ENCODE results near the gene IQCE.

The IQCE gene

DNA sequence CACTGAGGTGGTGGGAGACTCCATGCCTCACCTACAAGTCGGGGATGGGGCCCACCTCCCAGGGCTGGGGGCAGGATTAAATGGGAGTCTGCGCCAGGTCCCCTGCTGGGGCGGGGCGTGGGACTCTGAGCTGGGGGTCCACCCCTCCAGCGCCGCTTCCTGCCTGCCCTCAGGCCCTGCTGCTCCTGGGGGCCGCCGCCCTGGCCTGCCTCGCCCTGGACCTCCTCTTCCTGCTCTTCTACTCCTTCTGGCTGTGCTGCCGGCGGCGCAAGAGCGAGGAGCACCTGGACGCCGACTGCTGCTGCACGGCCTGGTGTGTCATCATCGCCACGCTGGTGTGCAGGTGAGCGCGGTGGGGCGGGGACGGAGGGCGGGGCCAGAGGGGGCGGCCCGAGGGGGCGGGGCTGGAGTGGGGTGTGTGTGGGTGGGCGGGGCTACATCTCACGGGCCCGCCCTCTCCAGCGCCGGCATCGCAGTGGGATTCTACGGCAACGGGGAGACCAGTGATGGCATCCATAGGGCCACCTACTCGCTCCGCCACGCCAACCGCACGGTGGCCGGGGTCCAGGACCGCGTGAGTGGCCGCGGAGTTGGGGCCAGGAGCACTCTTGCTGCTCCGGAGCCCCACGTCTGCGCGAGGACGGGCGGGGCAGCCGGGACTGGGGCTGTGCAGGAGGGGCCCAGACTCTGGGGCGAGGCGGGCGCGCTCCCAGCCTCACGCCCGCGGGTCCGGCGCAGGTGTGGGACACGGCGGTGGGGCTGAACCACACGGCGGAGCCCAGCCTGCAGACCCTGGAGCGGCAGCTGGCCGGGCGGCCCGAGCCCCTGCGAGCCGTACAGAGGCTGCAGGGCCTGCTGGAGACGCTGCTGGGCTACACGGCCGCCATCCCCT, 88.1 kb downstream of the IQCE start:
- DNase-seq (ENCODE audit: low read depth) = no peak

DNA sequence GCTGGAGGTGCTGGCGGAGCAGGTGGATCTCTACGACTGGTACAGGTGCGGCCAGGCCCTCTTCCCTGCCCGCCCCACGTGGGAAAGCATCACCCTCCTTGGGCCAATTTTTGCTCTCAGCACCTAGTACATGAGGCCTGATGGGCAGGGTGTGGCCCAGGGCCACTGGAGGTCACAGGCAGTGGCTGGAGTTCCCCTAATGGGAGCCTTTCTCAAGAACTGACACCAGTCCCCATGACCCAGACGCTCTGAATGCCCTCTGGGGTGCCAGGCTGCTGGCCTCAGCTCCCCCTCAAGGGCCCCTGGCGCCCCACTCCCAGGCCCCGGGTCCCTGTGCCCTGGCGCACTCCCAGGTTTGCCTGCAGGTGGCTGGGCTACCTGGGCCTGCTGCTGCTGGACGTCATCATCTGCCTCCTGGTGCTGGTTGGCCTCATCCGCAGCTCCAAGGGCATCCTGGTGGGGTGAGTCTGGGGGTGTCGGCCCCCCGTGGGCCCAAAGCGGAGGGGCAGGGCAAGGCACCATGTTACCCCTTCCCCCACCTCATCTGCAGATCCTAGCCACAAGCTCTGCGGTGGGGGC, 88.9 kb downstream of the IQCE start:
- no peak for DNase-seq (ENCODE audit: low read depth)

DNA sequence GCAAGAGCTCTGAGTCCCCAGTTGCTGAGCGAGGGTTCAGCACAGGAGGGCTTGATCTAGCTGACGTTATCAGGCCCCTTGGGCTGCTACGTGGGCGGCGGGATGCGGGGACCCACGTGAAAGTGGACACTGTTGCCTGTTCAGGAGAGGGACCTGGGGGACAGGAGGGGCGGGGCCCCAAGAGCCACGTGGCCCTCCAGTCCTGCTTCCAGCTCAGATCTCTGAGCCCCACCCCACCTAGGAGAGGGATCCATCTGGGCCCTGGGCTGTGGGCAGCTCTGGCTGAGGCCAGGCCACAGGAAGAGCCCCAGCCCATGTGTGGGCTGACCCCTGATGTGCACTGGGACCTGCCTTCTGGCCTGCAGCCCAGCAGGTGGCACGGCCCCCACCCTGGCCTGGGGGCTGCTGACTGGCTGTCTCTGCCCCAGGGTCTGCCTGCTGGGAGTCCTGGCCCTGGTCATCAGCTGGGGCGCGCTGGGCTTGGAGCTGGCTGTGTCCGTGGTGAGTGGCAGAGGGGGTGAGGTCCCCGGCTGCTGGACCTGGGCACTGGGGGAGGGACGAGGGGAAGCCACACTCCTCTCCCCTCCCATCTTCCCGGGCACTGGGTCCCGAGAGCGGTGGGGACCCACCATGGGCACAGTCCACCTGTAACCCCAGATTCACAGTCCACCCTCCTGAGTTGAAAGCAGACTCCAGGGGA, 90.5 kb downstream of the IQCE start:
- DNase-seq (ENCODE audit: low read depth) = no peak

DNA sequence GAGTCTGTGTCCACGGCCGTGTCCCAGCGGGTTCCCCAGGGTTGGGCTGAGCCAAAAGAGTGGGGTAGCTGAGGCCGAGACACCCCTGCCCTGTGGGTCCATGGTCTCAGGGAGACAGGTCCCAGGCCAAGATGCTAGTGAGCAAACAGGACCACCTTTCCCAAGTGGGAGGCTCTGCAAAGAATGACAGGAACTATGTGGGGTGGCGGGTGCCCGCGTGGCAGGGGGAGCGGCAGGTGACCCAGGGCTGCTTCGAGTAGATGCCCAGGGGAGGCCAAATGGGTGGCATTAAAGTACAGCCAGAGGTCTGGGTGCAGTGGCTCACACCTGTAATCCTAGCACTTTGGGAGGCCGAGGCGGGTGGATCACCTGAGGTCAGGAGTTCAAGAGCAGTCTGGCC, 91.2 kb downstream of the IQCE start:
- DNase-seq (ENCODE audit: low read depth) = no peak

DNA sequence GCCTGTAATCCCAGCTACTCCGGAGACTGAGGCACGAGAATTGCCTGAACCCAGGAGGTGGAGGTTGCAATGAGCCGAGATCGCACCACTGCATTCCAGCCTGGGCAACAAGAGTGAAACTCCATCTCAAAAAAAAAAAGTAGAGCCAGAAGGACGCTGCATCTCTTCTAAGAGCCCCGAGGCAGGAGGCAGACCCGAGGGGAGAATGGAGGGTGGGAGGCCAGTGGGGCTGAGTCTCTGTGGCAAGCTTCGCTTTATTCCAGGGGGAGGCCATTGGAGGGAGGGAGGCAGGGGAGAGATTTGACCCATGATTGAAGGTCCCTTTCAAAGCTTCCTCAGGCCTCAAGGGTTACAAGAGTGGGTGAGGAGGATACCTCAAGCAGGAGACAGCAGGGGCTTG, 91.7 kb downstream of the IQCE start:
- DNase-seq (ENCODE audit: low read depth) = no peak

DNA sequence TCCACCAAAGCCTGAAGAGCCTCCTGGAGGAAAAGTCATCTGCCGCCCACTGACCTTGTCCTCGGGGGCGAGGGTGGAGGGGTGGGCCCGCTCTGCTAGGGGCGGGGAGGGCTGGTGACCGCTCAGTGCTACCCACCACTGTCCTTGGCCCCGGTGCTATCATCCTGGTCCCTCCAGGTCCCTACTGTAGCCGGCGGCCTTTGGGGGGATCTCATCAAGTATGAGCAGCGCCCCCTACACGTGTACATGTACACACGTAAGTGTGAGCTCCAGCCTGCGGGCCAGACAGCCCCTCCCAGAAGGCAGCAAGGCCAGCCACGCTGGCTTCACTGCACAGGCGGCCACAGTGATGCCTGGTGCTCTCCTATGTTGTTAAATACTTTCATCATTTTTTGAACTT, 92.6 kb downstream of the IQCE start:
- no peak for DNase-seq (ENCODE audit: low read depth)

DNA sequence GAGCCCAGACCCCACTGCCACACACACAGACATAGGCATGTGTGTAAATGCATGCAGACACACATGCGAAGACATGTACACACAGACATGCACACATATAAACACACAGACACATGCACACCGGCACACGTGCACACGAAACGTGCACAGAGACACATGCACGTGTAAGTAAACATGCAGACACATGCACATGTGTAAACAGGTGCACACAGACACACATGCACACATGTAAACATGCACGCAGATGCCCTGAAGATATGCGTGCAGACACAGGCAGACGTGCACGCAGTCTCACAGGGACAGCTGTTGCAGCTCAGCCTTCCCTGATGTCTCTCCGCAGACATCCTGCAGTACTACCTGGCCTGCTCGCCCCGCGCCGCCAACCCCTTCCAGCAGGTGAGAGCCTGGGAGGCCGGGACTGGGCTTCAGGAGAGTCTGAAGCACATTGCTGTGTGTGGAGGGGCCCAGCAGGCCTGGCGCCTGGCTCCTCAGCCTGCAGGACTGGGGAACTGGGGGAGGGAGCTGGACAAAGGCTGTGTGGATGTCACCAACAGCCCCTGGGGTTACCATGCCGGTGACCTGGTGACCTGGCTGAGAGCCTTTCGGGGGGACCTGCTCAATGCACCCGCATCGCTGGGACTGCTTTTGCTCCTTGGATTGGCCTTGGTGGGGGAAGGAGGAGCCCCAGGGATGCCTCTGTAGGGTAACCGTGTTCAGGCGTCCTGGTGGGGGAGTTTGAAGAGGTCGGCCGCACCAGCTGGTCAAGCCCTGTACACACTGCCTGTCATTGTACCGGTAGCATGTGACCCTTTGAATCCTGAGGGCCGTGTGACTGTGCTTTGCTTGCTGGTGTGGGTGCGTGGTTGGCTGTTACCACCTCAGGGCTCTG, 93.3 kb downstream of the IQCE start:
- DNase-seq (ENCODE audit: low read depth) = no peak

DNA sequence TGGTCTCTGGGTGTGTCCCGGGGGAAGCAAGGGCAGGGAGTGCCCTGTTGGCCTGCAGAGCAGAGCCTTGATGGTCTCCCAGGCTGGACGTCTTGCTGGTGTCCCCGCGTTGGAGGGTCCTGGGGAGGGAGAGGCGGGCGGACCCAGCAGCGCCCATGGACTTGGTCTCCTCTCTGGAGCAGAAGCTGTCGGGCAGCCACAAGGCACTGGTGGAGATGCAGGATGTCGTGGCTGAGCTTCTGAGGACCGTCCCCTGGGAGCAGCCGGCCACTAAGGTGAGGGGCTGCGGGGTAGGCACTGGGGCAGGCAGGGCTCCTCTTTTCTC, 93.9 kb downstream of the IQCE start:
- DNase-seq (ENCODE audit: low read depth) = no peak

DNA sequence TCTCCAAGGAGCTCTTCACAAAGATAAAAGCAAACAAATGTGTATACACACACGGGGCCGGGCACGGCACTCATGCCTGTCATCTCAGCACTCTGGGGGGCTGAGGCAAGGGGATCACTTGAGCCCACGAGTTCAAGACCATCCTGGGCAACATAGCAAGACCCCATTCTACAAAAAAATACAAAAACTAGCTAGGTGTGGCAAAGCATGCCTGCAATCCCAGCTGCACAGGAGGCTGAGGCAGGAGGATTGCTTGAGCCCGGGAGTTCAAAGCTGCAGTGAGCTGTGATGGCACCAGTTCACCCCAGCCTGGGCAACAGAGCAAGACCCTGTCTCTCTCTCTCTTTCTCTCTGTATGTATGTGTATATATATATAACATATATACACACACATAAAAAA, 95.3 kb downstream of the IQCE start:
- no peak for DNase-seq (ENCODE audit: low read depth)

DNA sequence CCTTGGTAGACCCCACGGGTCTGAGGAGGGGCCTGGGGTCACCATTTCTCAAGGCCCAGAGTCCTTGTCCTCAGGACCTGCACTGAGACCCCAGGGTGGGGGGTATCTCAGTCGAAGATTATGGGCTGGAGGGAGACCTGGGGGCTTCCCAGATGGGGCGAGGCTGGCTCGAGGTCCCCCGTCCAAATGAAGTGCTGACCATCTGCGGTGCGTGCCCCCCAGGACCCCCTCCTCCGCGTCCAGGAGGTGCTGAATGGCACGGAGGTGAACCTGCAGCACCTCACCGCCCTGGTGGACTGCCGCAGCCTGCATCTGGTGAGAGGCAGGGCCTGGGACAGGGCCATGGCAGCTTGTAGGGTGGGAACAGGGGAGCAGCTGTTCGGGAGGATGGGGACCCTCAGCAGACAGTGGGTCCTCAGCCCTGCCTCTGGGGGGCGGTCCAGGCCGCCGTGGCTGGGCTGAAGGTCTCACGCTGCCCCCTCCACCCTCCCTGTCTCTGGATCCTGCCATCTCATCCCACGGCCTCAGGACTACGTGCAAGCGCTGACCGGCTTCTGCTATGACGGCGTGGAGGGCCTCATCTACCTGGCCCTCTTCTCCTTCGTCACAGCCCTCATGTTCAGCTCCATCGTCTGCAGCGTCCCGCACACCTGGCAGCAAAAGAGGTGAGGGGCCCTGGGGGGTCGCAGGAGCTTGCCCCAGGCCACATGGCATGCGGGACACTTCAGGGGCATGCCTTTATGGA, 97.3 kb downstream of the IQCE start:
- DNase-seq (ENCODE audit: low read depth) = no peak

DNA sequence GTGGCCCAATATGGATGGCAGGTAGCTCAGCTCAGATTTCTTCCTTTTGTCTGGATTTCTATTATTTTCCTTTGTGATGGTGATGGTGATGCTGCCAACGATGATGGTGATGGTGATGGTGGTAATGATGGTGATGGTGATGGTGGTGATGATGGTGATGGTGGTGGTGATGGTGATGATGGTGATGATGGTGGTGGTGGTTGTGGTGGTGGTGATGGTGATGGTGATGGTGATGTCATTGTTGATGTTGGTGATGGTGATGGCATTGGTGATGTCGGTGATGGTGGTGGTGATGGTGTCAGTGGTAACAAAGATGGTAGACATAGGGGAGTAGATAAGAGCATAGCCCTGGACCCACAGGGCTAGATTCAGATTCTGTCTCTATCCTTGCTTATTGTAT, 98.4 kb downstream of the IQCE start:
- DNase-seq (ENCODE audit: low read depth) = no peak

DNA sequence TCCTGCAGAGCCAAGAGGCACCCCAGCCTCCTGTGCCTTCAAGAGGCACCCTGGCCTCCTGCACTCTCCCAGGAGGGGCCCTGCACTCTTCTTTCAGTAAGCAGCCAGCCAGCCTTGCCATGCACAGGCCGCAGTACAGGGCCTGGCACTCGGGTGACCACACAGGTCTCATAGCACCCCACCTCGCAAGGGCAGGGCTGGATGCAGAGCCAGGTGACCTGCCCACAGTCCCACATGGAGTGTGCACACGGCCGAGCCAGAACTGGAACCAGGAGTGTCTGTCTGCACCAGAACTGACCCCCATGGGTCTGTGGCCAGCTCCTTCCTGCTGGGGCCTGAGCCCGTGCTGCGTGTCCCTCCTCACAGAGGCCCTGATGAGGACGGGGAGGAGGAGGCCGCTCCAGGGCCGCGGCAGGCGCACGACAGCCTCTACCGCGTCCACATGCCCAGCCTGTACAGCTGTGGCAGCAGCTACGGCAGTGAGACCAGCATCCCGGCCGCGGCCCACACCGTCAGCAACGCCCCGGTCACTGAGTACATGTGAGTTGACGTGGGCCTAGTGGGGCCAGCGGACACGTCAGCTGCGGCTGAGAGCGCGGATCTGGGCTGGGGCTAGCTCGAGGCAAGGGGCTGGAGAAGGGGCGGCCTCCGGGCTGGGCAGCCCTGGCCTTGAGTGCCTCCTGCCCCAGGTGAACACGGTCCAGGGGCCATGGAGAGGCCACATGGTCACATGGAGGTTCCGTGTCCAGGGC, 99.3 kb downstream of the IQCE start:
- no peak for DNase-seq (ENCODE audit: low read depth)

DNA sequence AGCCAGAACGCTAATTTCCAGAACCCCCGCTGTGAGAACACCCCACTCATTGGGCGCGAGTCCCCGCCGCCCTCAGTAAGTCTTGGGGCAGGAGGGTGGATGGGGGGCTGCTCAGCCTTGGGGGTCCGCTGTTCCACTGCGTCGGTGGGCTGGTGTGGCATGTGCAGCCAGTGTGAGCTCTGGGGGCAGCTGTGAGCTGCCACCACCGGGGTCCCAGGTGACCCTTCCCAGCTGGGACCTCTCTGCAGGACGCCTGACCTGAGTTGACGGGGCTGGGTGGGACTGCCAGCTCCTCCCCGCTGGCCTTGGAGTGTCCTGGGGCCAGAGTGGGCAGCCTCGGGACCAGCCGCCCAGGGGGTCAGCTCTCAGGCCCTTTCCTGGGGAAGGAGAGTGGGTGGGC, 100.2 kb downstream of the IQCE start:
- DNase-seq (ENCODE audit: low read depth) = no peak

DNA sequence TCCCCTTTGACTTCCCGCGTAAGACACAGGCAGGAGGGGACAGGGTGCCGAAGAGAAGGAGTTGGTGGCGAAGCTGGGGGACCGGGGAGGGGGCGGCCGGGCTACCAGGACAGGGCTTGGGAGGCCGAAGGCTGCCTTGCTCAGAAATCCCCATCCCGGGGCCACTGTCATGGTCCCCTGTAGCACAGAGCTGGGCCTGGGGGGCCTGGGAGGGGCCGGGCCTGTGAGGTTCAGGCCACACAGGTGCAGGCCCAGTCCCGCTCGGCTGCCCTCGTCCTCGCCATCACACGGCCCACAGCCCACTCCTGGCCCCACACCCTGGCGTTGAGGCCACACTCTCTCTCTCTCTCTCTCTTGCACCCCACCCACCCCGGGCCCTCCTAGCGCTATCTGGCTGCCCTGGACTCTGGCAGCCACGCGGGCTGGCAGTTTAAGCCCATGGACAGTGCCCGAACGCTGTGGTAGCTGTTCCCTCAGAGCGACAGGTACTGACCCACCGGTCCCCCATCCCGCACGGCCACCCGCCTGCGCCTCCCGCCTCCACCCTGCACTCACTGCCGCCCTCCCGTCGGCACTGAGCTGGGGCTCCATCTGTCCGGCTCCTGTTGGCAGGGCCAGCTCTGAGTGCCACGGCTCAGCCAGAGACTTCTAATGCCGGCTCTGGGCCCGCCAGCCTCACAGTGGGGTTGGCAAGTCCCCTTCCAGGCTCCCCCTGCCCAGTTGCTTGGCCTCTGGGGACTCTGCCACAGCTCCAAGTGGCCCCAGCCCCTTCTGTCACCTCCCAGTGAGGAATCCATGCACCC, 101.0 kb downstream of the IQCE start:
- DNase-seq (ENCODE audit: low read depth) = no peak

DNA sequence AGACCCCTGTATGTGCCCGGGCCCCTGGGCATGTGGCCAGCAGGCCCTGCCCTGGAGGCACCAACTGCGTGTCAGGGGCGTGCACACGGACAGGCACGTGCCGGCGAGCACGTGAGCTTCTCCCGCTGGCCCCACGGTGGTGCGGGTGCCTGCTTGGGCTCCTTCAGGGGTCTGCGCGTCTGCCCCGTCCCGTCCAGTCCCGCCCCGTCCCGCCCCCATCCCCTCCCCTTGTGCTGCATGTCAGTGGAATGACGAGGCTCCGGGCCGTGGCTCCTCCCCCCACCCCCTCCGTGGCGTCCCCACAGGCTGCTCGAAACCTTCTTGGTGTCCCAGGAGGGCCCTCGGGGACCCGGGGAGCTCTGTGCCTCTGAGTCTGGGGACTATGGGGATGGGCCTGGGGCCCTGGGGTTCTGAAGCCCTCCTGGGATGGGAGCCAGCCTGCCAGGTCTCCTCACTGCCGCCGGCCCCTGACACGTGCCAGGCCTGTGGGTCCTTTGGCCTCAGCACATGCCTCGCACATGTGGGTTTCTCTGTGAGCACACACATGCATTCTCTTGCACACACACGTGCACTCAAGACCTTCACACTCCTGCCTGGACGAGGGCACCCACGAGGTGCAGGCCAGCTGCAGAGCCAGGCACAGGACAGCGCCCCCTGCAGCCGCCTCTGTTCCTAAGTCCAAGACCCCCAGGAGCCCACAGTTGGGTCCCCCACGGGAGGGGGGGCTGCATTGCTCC, 101.7 kb downstream of the IQCE start:
- DNase-seq (ENCODE audit: low read depth) = no peak

DNA sequence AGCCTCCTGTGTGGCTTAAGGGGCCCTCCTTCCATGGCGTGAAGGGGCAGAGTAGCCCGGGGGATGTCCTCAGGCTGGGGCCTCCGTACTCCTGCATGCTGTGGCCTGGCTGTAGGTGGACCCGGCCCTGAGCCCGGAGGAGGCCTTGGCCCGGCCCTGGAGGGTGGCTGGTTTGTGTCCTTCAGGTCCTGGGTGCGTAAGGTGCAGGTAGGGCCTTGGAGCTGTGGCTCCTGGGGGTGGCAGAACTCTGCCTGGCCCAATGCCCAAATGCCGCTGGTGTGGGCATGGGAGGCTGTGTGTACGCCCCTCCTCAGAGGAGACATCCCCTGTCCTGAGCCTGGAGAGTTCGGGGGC, 102.3 kb downstream of the IQCE start:
- DNase-seq (ENCODE audit: low read depth) = no peak

DNA sequence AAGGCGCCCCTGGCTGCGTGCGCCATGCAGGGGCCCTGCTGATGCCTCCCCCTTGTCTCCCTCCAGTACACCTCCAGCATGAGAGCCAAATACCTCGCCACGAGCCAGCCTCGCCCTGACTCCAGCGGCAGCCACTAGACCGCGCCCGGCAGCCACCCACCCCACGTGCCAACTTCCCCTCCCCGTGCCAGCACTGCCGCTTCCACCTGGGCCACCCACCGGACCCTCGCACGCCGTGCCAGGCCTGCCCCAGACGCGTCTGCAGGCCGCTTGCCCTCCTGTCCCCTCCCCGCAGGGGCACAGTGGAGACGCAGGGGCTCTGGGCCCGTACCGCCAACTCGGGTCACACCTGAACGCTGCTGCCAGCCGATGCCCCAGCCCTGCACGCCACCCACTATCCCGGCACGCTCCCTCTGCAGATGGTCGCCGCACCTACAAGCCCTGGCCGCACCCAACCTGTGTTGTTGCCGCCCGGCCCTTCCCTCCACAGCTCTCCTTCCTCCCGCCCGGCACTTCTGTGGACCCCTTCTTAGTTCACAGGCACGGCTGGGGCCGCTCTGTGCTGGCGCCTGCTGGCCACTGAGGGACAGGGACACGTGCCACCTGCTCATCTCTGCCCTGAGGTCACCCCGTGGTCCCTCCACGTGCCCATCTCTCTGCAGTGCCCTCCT, 103.0 kb downstream of the IQCE start:
- DNase-seq (ENCODE audit: low read depth) = no peak

DNA sequence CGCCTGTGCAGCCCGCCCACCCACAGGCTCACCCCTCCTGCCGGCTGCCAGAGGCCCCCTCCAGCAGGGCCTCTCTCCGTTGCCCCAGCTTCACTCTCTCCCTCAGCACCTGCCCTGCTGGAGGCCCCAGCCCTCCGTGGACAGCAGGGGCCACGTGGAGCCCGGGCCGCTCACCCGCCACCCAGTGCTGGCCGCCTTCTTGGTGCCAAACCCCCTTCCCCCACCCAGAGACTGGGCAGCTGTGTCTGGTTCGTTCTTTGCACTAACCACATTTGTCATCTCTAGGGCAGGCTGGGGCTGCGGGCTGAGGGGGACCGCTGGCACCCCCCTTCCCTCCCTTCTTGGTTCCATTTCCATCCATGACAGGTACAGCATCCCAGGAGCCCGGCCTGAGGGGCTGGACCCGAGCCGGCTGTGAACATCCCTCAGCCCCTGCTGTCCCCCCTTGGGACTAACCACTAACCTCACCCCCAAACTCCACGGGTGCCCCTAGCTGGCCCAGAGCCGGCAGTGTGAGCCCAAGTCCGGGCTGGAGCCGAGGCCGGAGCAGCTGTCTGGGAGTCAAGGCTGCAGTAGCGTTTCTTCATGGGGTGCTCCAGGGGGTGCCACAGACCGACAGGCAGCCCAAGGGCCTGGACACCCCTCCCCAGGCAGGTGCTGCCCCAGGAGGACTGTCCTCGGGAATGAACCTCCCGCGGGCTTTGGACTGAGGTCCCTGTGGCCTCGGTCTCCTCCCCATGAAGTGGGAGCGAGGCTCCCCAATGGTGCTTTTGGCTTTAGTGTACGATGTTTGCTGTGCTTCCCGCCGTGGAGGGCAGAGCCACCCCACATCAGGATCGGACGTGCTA, 103.7 kb downstream of the IQCE start:
- DNase-seq (ENCODE audit: low read depth) = no peak
